SK-N-SH (cell line): ENCODE data around the gene CDIP1. TPM values are rescaled to one million over a fixed set of nuclear protein-coding genes. Genes with fewer than 3 reads are reported as not detected.

Source experiments
- CTCF ChIA-PET: fragments of 300-600, 350-600 bp; formaldehyde crosslinking; extraction: SDS; loops from one replicate; lab custom pipeline; 2021; lab: Yijun Ruan, JAX
- POLR2A ChIA-PET: fragments of 350-600 bp; sonication (Branson Sonifier 250); formaldehyde crosslinking; extraction: SDS; loops from one replicate; lab custom pipeline; 2020; ENCODE audit warnings: antibody characterized with exemption, inconsistent platforms; lab: Yijun Ruan, JAX
- DNase-seq: peaks from one replicate; pipeline ENCODE4 v3.0.0; 2012
- H2AFZ ChIP-seq: fragments of 200-600 bp; sonication (generic); 2 replicates; pipeline ENCODE4 v1.8.1; 2016; ENCODE audit warnings: antibody characterized with exemption, mild to moderate bottlenecking, low read depth
- H3F3A ChIP-seq: fragments of 200-600 bp; sonication (generic); replicated peaks from 2 replicates; pipeline ENCODE3; 2016; ENCODE audit warnings: antibody characterized with exemption, mild to moderate bottlenecking; ENCODE audit not compliant: insufficient read depth
- H3K27ac ChIP-seq, 2 experiments: fragments of 200-500 bp in 1 of 2; fragments of 200-600 bp in 1 of 2; sonication (Bioruptor generic) in 1 of 2; sonication (generic), shearing (Covaris generic) in 1 of 2; 2 replicates each; pipeline versions ENCODE4 v1.5.1 to v1.6.1; 2014 to 2016; ENCODE audit warnings: low read depth in 2 of 2, inconsistent platforms in 1 of 2, low read length in 1 of 2, mild to moderate bottlenecking in 1 of 2, mixed read lengths in 1 of 2
- H3K27me3 ChIP-seq: fragments of 200-600 bp; sonication (generic), shearing (Covaris generic); 2 replicates; pipeline ENCODE4 v1.6.1; 2016; ENCODE audit warnings: mixed run types; ENCODE audit not compliant: insufficient read depth
- H3K36me3 ChIP-seq, 2 experiments: fragments of 200-500 bp in 1 of 2; fragments of 200-600 bp in 1 of 2; sonication (Bioruptor generic) in 1 of 2; sonication (generic) in 1 of 2; replicated peaks in 1 of 2; 2 replicates each; pipeline versions ENCODE3 to v1.5.1; 2014 to 2016; ENCODE audit warnings: low read length in 1 of 2, mild to moderate bottlenecking in 1 of 2; ENCODE audit not compliant: insufficient read depth in 2 of 2, control insufficient read depth in 1 of 2
- H3K4me1 ChIP-seq, 2 experiments: fragments of 200-500 bp in 1 of 2; fragments of 200-600 bp in 1 of 2; sonication (Bioruptor generic) in 1 of 2; sonication (generic), shearing (Covaris generic) in 1 of 2; 2 replicates each; pipeline versions ENCODE4 v1.5.1 to v1.6.1; 2014 to 2016; ENCODE audit warnings: low read depth in 1 of 2, low read length in 1 of 2, mixed run types in 1 of 2; ENCODE audit not compliant: insufficient read depth in 2 of 2, control insufficient read depth in 1 of 2
- H3K4me2 ChIP-seq: fragments of 200-600 bp; sonication (generic), shearing (Covaris generic); 2 replicates; pipeline ENCODE4 v1.6.1; 2017; ENCODE audit warnings: mixed run types
- H3K4me3 ChIP-seq, 2 experiments: fragments of 200-500 bp in 1 of 2; fragments of 200-600 bp in 1 of 2; sonication (Bioruptor generic) in 1 of 2; sonication (generic), shearing (Covaris generic) in 1 of 2; 2 replicates each; pipeline versions ENCODE4 v1.5.1 to v1.8.1; 2014 to 2016; ENCODE audit warnings: low read depth in 2 of 2, inconsistent platforms in 1 of 2, low read length in 1 of 2, mild to moderate bottlenecking in 1 of 2, mixed read lengths in 1 of 2, moderate library complexity in 1 of 2
- H3K79me2 ChIP-seq: fragments of 200-600 bp; sonication (generic); 2 replicates; pipeline ENCODE4 v1.8.1; 2017; ENCODE audit warnings: mild to moderate bottlenecking; ENCODE audit not compliant: insufficient read depth
- H3K9ac ChIP-seq: fragments of 200-600 bp; sonication (generic); 2 replicates; pipeline ENCODE4 v1.6.1; 2017; ENCODE audit warnings: mixed run types
- H3K9me2 ChIP-seq: fragments of 200-600 bp; sonication (generic); 2 replicates; pipeline ENCODE4 v1.6.1; 2017; ENCODE audit warnings: mixed run types
- H3K9me3 ChIP-seq: fragments of 200-600 bp; sonication (generic); 2 replicates; pipeline ENCODE4 v1.6.1; 2017; ENCODE audit warnings: mixed run types, mild to moderate bottlenecking, moderate library complexity
- H4K20me1 ChIP-seq: fragments of 200-600 bp; sonication (generic); 2 replicates; pipeline ENCODE4 v1.6.1; 2017; ENCODE audit warnings: mild to moderate bottlenecking, mixed run types; ENCODE audit not compliant: insufficient read depth
- CHD2 ChIP-seq: fragments of 150-350 bp; IDR thresholded peaks from 2 replicates; pipeline ENCODE4 v1.6.1; 2018; ENCODE audit warnings: low read length; ENCODE audit not compliant: partially characterized antibody
- CTCF ChIP-seq: fragments of 200-600 bp; sonication (generic); IDR thresholded peaks from 2 replicates; pipeline ENCODE4 v1.6.1; 2017; ENCODE audit warnings: antibody characterized with exemption, mild to moderate bottlenecking, moderate library complexity
- ELF1 ChIP-seq: IDR thresholded peaks from 2 replicates; pipeline ENCODE4 v1.4.0; 2012
- GATA2 ChIP-seq: sonication (generic); formaldehyde crosslinking; IDR thresholded peaks from 2 replicates; pipeline ENCODE4 v1.5.0; 2020; ENCODE audit warnings: mild to moderate bottlenecking, missing genetic modification reagents
- JUND ChIP-seq: IDR thresholded peaks from 2 replicates; pipeline ENCODE4 v1.4.0; 2012
- MAX ChIP-seq: IDR thresholded peaks from 2 replicates; pipeline ENCODE4 v1.4.0; 2012; ENCODE audit warnings: low read depth
- MEF2A ChIP-seq: IDR thresholded peaks from 2 replicates; pipeline ENCODE4 v1.4.0; 2012; ENCODE audit warnings: low read depth, borderline replicate concordance
- MXI1 ChIP-seq: IDR thresholded peaks from 2 replicates; pipeline ENCODE4 v1.6.1; 2012; ENCODE audit warnings: mild to moderate bottlenecking, low read depth, low read length, improper control_type of control experiment
- NFIC ChIP-seq: IDR thresholded peaks from 2 replicates; pipeline ENCODE4 v1.4.0; 2012; ENCODE audit warnings: borderline replicate concordance
- POLR2AphosphoS5 ChIP-seq: IDR thresholded peaks from 2 replicates; pipeline ENCODE4 v1.6.1; 2012; ENCODE audit warnings: low read depth, low read length
- RAD21 ChIP-seq: IDR thresholded peaks from 2 replicates; pipeline ENCODE4 v1.6.1; 2012; ENCODE audit warnings: mild to moderate bottlenecking, low read length
- RXRA ChIP-seq: IDR thresholded peaks from 2 replicates; pipeline ENCODE4 v1.4.0; 2012; ENCODE audit warnings: low read depth, mild to moderate bottlenecking, borderline replicate concordance
- SIN3A ChIP-seq: IDR thresholded peaks from 2 replicates; pipeline ENCODE4 v1.6.1; 2012; ENCODE audit warnings: low read depth, mild to moderate bottlenecking, low read length, moderate library complexity, borderline replicate concordance
- SMC3 ChIP-seq: IDR thresholded peaks from 2 replicates; pipeline ENCODE4 v1.6.1; 2012; ENCODE audit warnings: low read depth, low read length, improper control_type of control experiment
- TAF1 ChIP-seq: IDR thresholded peaks from 2 replicates; pipeline ENCODE4 v1.6.1; 2012; ENCODE audit warnings: low read depth, mild to moderate bottlenecking, low read length, moderate library complexity, borderline replicate concordance
- TCF12 ChIP-seq: IDR thresholded peaks from 2 replicates; pipeline ENCODE4 v1.4.0; 2012
- USF1 ChIP-seq: IDR thresholded peaks from 2 replicates; pipeline ENCODE4 v1.4.0; 2012; ENCODE audit warnings: low read depth, borderline replicate concordance
- USF2 ChIP-seq: fragments of 150-350 bp; IDR thresholded peaks from 2 replicates; pipeline ENCODE4 v1.6.1; 2017; ENCODE audit warnings: antibody characterized with exemption, low read length, low read depth, borderline replicate concordance
- YY1 ChIP-seq: IDR thresholded peaks from 2 replicates; pipeline ENCODE4 v1.4.0; 2012; ENCODE audit warnings: low read depth, mild to moderate bottlenecking
- WGBS: methylation state at CpG from one replicate; pipeline ENCODE4 v1.1.6; 2017; ENCODE audit warnings: low lambda C conversion rate; 5-methylcytosine and 5-hydroxymethylcytosine counted together
- polyA plus RNA-seq, 3 experiments: library from polyadenylated mRNA; depleted of rRNA; stranded (reverse); fragments of >200 nt; gene quantifications; 2 replicates each; pipeline ENCODE4 v1.2.3, GENCODE V29; 2012
- TF ChIP-seq, protein P1 (sequence below): IDR thresholded peaks from 2 replicates; pipeline ENCODE4; 2012
- TF ChIP-seq, protein P2 (sequence below): IDR thresholded peaks from 2 replicates; pipeline ENCODE4 v1.6.1; 2012; ENCODE audit warnings: mild to moderate bottlenecking, low read depth, low read length, moderate library complexity

CDIP1 gene
- polyA plus RNA-seq, 1 of the 3 experiments (the other 2 are of a cell fraction): 30.2 TPM

DNA sequence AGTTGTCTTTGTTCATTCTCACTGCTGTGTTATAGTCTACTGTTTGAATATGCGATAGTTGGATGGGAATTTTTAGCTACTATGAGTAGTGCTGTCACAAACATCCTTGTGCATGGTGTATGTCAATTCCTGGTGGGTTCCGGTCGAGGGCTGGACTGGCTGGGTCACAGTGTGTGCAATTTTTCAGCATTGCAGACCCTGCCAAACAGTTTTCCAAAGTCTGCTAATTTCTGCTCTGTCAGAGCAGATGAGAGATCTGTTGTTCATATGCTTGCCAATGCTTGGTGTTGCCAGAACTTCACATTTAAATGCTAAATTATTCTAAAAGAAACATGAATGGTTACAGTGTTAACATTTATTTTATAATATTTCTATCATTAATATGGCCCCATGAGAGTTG lies 14.0 kb upstream of the CDIP1 start:
- no peaks in the 10 kb centered on the region for H3K9me2 ChIP-seq
- ChIA-PET POLR2A (no interaction called here), CTCF (interaction anchor here (1.1 to 12.8 kb wide), 4 partner anchors 33 to 78 kb away, joined by 3 to 182 read pairs (median 6); partner anchors contain the start of gene NMRAL1)
- H3K4me3 ChIP-seq: no peak overlapping the region
- H2AFZ ChIP-seq: no peak overlapping the region
- 48% methylated on average over 3 of the region's 3 CpGs for WGBS
- H3K27ac ChIP-seq: no peak overlapping the region
- no peaks in the 10 kb centered on the region for H3K36me3 ChIP-seq
- DNase-seq: no peak
- H3K4me2 ChIP-seq: no peak overlapping the region
- no peaks in the 10 kb centered on the region for H4K20me1 ChIP-seq
- no peaks in the 10 kb centered on the region; a peak in 1 of 4 replicates for H3K4me1 ChIP-seq
- H3F3A ChIP-seq: no peaks in the 10 kb centered on the region
- no peak overlapping the region for H3K9ac ChIP-seq
- no peaks in the 10 kb centered on the region for H3K9me3 ChIP-seq
- no peaks in the 10 kb centered on the region for H3K79me2 ChIP-seq
- no peaks in the 10 kb centered on the region; the same call in 1 of the 2 replicates for H3K27me3 ChIP-seq
- TF ChIP-seq CHD2: no peak
- no peak for TF ChIP-seq RXRA
- TF ChIP-seq RAD21: no peak
- no peak for TF ChIP-seq JUND
- no peak for TF ChIP-seq MEF2A
- TF ChIP-seq SIN3A: no peak
- TF ChIP-seq SMC3: no peak
- no peak for TF ChIP-seq MAX

DNA sequence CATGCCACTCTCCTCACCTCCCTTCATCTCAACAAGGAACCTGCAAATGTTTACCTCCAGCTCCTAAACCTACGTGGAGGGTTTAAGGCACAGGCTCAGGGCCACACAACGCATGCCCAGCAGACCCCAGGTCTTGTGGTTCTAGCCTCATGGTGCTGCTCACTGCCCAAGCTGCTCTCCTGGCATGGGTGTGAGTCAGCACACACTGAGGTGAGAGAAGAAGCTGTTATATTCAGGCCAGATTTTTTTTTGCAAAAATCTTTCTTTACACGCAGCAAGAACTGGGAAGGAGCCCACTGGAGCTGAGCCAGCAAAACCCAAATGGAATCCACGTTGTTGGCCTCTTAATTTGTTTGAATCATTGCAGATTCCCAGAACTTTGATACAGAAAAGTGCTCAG lies 12.0 kb upstream of the CDIP1 start:
- H3K9me2 ChIP-seq: no peaks in the 10 kb centered on the region
- H3K4me3 ChIP-seq: no peak overlapping the region
- no peaks in the 10 kb centered on the region for H3K9me3 ChIP-seq
- 42% methylated on average over 4 of the region's 4 CpGs for WGBS
- DNase-seq: no peak
- H3K27ac ChIP-seq: no peak overlapping the region
- no peaks in the 10 kb centered on the region for H4K20me1 ChIP-seq
- H3K9ac ChIP-seq: no peak overlapping the region
- no peaks in the 10 kb centered on the region; the same call in 1 of the 2 replicates for H3K27me3 ChIP-seq
- ChIA-PET POLR2A (no interaction called here), CTCF (interaction anchor here (0.7 to 12.8 kb wide), 8 partner anchors 9 to 406 kb away, joined by 3 to 182 read pairs (median 6); no protein-coding TSS in a partner anchor)
- H3K79me2 ChIP-seq: no peaks in the 10 kb centered on the region
- H3K4me1 ChIP-seq: no peaks in the 10 kb centered on the region; a peak in 1 of 4 replicates
- H3K36me3 ChIP-seq: no peaks in the 10 kb centered on the region
- no peak overlapping the region for H2AFZ ChIP-seq
- no peak overlapping the region for H3K4me2 ChIP-seq
- no peaks in the 10 kb centered on the region for H3F3A ChIP-seq
- TF ChIP-seq USF1 (no peak), TCF12 (no peak), TAF1 (no peak), NFIC (no peak), GATA2 (CRISPR knock-in tag) (no peak), USF2 (no peak), CHD2 (no peak), JUND (no peak), POLR2AphosphoS5 (no peak), YY1 (no peak), ELF1 (no peak), SMC3 (no peak), CTCF (no peak), RAD21 (no peak), MXI1 (no peak)
- TF ChIP-seq, protein P1, sequence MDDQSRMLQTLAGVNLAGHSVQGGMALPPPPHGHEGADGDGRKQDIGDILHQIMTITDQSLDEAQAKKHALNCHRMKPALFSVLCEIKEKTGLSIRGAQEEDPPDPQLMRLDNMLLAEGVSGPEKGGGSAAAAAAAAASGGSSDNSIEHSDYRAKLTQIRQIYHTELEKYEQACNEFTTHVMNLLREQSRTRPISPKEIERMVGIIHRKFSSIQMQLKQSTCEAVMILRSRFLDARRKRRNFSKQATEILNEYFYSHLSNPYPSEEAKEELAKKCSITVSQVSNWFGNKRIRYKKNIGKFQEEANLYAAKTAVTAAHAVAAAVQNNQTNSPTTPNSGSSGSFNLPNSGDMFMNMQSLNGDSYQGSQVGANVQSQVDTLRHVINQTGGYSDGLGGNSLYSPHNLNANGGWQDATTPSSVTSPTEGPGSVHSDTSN: no peak
- TF ChIP-seq, protein P2, sequence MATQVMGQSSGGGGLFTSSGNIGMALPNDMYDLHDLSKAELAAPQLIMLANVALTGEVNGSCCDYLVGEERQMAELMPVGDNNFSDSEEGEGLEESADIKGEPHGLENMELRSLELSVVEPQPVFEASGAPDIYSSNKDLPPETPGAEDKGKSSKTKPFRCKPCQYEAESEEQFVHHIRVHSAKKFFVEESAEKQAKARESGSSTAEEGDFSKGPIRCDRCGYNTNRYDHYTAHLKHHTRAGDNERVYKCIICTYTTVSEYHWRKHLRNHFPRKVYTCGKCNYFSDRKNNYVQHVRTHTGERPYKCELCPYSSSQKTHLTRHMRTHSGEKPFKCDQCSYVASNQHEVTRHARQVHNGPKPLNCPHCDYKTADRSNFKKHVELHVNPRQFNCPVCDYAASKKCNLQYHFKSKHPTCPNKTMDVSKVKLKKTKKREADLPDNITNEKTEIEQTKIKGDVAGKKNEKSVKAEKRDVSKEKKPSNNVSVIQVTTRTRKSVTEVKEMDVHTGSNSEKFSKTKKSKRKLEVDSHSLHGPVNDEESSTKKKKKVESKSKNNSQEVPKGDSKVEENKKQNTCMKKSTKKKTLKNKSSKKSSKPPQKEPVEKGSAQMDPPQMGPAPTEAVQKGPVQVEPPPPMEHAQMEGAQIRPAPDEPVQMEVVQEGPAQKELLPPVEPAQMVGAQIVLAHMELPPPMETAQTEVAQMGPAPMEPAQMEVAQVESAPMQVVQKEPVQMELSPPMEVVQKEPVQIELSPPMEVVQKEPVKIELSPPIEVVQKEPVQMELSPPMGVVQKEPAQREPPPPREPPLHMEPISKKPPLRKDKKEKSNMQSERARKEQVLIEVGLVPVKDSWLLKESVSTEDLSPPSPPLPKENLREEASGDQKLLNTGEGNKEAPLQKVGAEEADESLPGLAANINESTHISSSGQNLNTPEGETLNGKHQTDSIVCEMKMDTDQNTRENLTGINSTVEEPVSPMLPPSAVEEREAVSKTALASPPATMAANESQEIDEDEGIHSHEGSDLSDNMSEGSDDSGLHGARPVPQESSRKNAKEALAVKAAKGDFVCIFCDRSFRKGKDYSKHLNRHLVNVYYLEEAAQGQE: no peak
